ENCODE measurements around the gene SYT6.

DNA sequence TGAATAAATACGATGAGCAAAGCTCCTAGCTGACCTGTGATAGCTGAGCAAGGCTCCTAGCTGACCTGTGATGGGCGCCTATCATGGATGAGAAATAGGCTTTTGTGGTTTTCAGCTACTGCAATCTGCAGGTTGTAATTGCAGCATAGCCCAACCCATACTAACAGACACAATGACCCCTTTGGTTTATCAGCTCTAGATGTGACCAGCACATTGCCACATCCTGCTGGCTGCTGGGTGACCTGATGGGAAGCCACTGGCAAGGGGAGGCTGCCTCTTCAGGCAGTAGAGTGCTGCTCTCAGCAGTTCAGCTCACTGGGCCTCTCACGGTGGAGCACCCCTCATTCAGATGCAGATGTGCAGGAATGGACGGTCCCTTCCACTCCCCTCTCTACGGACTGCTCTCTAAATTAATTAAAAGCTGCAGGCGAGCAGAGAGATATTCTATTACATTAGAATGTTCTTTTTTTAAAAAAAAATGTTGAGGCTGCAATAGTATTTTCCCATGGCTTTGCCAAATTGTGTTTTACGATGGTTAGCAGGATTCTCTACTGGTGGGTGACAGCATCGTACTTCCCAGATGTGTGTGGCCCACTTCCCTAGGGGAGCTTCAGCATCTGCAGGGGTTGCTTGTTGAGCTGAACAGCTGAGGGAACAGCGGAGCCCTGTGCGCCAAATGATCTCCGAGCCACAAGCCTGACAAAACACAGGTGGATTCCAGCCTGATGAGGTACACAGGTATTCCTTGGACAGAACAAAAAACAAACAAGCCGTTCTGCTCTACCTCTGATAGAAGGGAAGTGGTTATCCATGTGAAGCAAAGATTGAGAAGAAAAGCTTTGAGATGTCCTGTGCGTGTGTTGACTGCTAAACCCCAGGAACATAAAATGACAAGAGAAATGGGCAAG is 65.0 kb downstream of the SYT6 start:
- TF ChIP-seq, protein P1, sequence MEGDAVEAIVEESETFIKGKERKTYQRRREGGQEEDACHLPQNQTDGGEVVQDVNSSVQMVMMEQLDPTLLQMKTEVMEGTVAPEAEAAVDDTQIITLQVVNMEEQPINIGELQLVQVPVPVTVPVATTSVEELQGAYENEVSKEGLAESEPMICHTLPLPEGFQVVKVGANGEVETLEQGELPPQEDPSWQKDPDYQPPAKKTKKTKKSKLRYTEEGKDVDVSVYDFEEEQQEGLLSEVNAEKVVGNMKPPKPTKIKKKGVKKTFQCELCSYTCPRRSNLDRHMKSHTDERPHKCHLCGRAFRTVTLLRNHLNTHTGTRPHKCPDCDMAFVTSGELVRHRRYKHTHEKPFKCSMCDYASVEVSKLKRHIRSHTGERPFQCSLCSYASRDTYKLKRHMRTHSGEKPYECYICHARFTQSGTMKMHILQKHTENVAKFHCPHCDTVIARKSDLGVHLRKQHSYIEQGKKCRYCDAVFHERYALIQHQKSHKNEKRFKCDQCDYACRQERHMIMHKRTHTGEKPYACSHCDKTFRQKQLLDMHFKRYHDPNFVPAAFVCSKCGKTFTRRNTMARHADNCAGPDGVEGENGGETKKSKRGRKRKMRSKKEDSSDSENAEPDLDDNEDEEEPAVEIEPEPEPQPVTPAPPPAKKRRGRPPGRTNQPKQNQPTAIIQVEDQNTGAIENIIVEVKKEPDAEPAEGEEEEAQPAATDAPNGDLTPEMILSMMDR (IDR thresholded peaks at IDR 0.05 in 8 of 11, conservative IDR thresholded peaks at IDR 0.05 in 3 of 11), result no peak
- no peak for TF ChIP-seq POLR2AphosphoS5 (IDR thresholded peaks at IDR 0.05)
